GM19023 (cell line): ENCODE measurements around the gene R3HCC1L.
"Not testable (repeated sequence)": the region's sequence is repeated elsewhere in the genome, so short reads cannot be mapped to it uniquely, and the experiment has no call there.

Source experiments
- ATAC-seq: cut with Tn5 transposase; IDR thresholded peaks from one replicate; pipeline ENCODE4 v1.9.1; 2021; ENCODE audit warnings: mild to moderate bottlenecking, moderate library complexity; ENCODE audit not compliant: unreplicated experiment

Gene R3HCC1L

GRCh38 chr10:98224996-98225395 lies 90.5 kb downstream of the R3HCC1L start:
- ATAC-seq = no peak

- no peak for ATAC-seq
These were observed 92.2 kb downstream of the R3HCC1L start for GRCh38 chr10:98226508-98227144.

GRCh38 chr10:98227713-98228112 lies 93.3 kb downstream of the R3HCC1L start:
- ATAC-seq = not testable (repeated sequence)

- not testable (repeated sequence) for ATAC-seq
These were observed 93.8 kb downstream of the R3HCC1L start for GRCh38 chr10:98228266-98228665.

GRCh38 chr10:98231417-98231816 lies 97.0 kb downstream of the R3HCC1L start:
- no peak for ATAC-seq

GRCh38 chr10:98235846-98236245 lies 101.4 kb downstream of the R3HCC1L start:
- no peak for ATAC-seq

- no peak for ATAC-seq
These were observed 102.4 kb downstream of the R3HCC1L start for GRCh38 chr10:98236862-98237261.

- no peak for ATAC-seq
These were observed 103.9 kb downstream of the R3HCC1L start for GRCh38 chr10:98238391-98238790.

GRCh38 chr10:98240524-98240923 lies 106.1 kb downstream of the R3HCC1L start:
- no peak for ATAC-seq

- no peak for ATAC-seq
These were observed 108.4 kb downstream of the R3HCC1L start for GRCh38 chr10:98242823-98243222.

GRCh38 chr10:98244141-98244540 lies 109.7 kb downstream of the R3HCC1L start:
- ATAC-seq = no peak

GRCh38 chr10:98244586-98244985 lies 110.1 kb downstream of the R3HCC1L start:
- ATAC-seq = no peak

- ATAC-seq = no peak
These were observed 112.7 kb downstream of the R3HCC1L start for GRCh38 chr10:98246911-98247805.

GRCh38 chr10:98248018-98248417 lies 113.6 kb downstream of the R3HCC1L start:
- no peak for ATAC-seq

GRCh38 chr10:98249134-98249533 lies 114.7 kb downstream of the R3HCC1L start:
- no peak for ATAC-seq

- ATAC-seq = no peak
These were observed 116.9 kb downstream of the R3HCC1L start for GRCh38 chr10:98251399-98251798.

- ATAC-seq = no peak
These were observed 118.0 kb downstream of the R3HCC1L start for GRCh38 chr10:98252464-98252863.

GRCh38 chr10:98253499-98253898 lies 119.0 kb downstream of the R3HCC1L start:
- ATAC-seq = no peak

GRCh38 chr10:98254234-98254974 lies 119.9 kb downstream of the R3HCC1L start:
- ATAC-seq = no peak

- no peak for ATAC-seq
These were observed 120.9 kb downstream of the R3HCC1L start for GRCh38 chr10:98255146-98255877.

GRCh38 chr10:98256692-98257091 lies 122.2 kb downstream of the R3HCC1L start:
- ATAC-seq = no peak
